A673 (cell line): ENCODE results near the gene PIGO.

Source experiments
- EZH2 ChIP-seq: fragments of 200-600 bp; sonication (generic); IDR thresholded peaks from 2 replicates; pipeline ENCODE4 v1.6.1; 2017; ENCODE audit warnings: borderline replicate concordance, low read depth, mild to moderate bottlenecking, mixed read lengths, antibody characterized with exemption, low read length; ENCODE audit not compliant: poor library complexity, severe bottlenecking
- TF ChIP-seq, protein P1 (sequence below): fragments of 300-800, 200-600 bp; sonication (generic); conservative IDR thresholded peaks from 2 replicates; pipeline ENCODE4 v1.5.1; 2017; ENCODE audit warnings: low read depth, mild to moderate bottlenecking, antibody characterized with exemption, low read length, moderate library complexity, mixed read lengths

DNA sequence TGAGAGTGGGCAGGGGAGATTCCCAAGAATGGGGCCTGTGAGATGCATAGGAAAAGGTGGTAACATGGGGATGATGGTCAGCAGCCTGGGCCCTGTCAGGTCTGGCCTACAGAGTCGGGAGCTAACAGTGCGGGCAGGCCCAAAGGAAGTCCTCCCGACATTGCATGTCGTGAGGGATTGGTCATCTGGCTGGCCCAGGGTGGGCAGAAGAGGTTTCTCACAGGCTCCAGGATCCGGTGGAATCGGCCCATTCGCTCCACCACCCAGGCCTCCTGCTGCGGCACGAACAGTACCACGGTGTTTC, 6.0 kb upstream of the PIGO start:
- TF ChIP-seq, protein P1, sequence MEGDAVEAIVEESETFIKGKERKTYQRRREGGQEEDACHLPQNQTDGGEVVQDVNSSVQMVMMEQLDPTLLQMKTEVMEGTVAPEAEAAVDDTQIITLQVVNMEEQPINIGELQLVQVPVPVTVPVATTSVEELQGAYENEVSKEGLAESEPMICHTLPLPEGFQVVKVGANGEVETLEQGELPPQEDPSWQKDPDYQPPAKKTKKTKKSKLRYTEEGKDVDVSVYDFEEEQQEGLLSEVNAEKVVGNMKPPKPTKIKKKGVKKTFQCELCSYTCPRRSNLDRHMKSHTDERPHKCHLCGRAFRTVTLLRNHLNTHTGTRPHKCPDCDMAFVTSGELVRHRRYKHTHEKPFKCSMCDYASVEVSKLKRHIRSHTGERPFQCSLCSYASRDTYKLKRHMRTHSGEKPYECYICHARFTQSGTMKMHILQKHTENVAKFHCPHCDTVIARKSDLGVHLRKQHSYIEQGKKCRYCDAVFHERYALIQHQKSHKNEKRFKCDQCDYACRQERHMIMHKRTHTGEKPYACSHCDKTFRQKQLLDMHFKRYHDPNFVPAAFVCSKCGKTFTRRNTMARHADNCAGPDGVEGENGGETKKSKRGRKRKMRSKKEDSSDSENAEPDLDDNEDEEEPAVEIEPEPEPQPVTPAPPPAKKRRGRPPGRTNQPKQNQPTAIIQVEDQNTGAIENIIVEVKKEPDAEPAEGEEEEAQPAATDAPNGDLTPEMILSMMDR = no peak
- TF ChIP-seq EZH2 = no peak
